BLaER1 (cell line): Measurements from ENCODE around the gene GRB10.
A peak's percentile ranks its signal among the peaks of the same experiment; 100 is the strongest.

Source experiments
- H3K27ac ChIP-seq: shearing (Covaris generic); formaldehyde crosslinking; 2 replicates; pipeline ENCODE4 v1.8.1; 2022
- H3K27me3 ChIP-seq: shearing (Covaris generic); formaldehyde crosslinking; 2 replicates; pipeline ENCODE4 v1.8.1; 2022
- H3K36me3 ChIP-seq: shearing (Covaris generic); formaldehyde crosslinking; 2 replicates; pipeline ENCODE4 v1.8.1; 2022
- H3K4me1 ChIP-seq: shearing (Covaris generic); formaldehyde crosslinking; 2 replicates; pipeline ENCODE4 v1.8.1; 2022
- H3K4me2 ChIP-seq: shearing (Covaris generic); formaldehyde crosslinking; 2 replicates; pipeline ENCODE4 v1.8.1; 2022
- H3K4me3 ChIP-seq: shearing (Covaris generic); formaldehyde crosslinking; 2 replicates; pipeline ENCODE4 v1.8.1; 2022
- H3K9ac ChIP-seq: shearing (Covaris generic); formaldehyde crosslinking; 2 replicates; pipeline ENCODE4 v1.8.1; 2022
- H3K9me3 ChIP-seq: shearing (Covaris generic); formaldehyde crosslinking; 2 replicates; pipeline ENCODE4 v1.8.1; 2022
- H4K20me1 ChIP-seq: shearing (Covaris generic); formaldehyde crosslinking; 2 replicates; pipeline ENCODE4 v1.8.1; 2022
- Cebpa-rat ChIP-seq: shearing (Covaris generic); IDR thresholded peaks from 2 replicates; pipeline ENCODE4 v1.8.1; 2022

Gene GRB10

DNA sequence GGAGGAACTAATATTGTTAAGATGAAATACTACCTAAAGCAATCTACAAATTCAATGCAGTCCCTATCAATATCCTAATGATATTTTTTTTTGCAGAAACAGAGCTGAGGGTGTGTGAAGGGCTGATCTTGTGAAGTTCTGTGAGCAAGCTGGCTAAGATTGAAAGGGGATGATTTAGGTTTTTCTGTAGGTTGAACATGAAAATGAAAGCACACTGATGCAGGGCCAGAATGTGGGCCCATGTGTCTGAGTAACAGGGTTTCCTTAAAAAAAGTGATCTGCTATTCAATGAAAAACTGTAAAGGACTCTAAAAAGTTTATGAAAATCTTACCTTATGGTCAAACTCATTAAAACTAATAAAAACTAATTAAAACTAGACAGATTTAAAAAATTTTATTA, 47.4 kb downstream of the GRB10 start:
- H3K4me3 ChIP-seq: no peak overlapping the region
- TF ChIP-seq Cebpa-rat: no peak
- H3K9me3 ChIP-seq: peaks cover 28% of the 10 kb centered on the region
- H3K27ac ChIP-seq: no peak overlapping the region
- H3K36me3 ChIP-seq: peaks cover 29% of the 10 kb centered on the region
- H3K4me1 ChIP-seq: peaks cover 74% of the 10 kb centered on the region
- H4K20me1 ChIP-seq: peaks cover 40% of the 10 kb centered on the region; the same call in 1 of the 2 replicates
- peak overlapping the region; percentile 38 for H3K4me2 ChIP-seq
- H3K27me3 ChIP-seq: no peaks in the 10 kb centered on the region
- H3K9ac ChIP-seq: no peak overlapping the region

DNA sequence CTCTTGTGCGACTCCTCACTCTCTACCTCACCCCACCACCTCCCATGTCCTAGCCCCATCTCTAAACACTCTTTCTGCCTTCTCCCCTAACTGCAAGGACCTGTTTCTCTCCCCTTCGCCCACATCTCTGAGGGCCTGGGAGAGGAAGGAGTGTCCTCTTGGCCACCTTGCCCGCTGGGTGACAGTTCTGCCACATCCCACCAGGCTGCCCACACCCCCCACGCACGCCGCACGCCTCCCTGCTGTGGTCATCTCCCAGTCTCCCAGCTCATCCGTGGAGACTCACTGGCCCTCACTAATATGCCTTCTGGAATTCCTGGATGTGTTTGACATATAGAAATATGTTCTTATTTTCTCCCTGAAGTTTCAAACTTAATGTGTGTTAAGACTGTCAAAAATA, 48.5 kb downstream of the GRB10 start:
- H3K4me1 ChIP-seq: peaks cover 74% of the 10 kb centered on the region
- no peak overlapping the region for H3K4me3 ChIP-seq
- peak overlapping the region; percentile 38; the same call in 1 of the 2 replicates for H3K27ac ChIP-seq
- peaks cover 28% of the 10 kb centered on the region for H3K9me3 ChIP-seq
- H4K20me1 ChIP-seq: peaks cover 45% of the 10 kb centered on the region; the same call in 1 of the 2 replicates
- peaks cover 29% of the 10 kb centered on the region for H3K36me3 ChIP-seq
- H3K4me2 ChIP-seq: peak overlapping the region; percentile 22
- H3K27me3 ChIP-seq: no peaks in the 10 kb centered on the region
- H3K9ac ChIP-seq: no peak overlapping the region
- no peak for TF ChIP-seq Cebpa-rat

DNA sequence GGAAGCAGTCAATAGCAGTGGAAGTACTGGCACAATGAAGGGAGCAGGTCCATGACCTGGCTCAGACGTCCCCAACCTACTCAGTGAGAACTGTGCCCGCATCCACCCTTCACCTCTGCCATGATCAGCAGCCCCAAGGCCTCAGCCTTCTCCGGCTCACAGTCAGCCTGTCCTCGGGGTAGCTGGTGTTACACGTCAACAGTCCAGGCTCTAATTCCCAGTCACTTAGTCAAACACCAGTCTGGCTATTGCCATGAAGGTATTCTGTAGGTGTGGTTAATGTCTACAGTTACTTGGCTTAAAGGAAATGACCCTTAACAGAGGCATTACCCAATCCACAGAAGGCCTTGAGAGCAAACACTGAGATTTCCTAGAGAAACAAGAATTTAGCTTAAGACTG, 49.1 kb downstream of the GRB10 start:
- H3K27me3 ChIP-seq: no peaks in the 10 kb centered on the region
- H3K27ac ChIP-seq: peak overlapping the region; percentile 33; the same call in 1 of the 2 replicates
- TF ChIP-seq Cebpa-rat: no peak
- H3K4me3 ChIP-seq: no peak overlapping the region
- H3K4me1 ChIP-seq: peaks cover 78% of the 10 kb centered on the region
- peaks cover 47% of the 10 kb centered on the region; the same call in 1 of the 2 replicates for H4K20me1 ChIP-seq
- peaks cover 28% of the 10 kb centered on the region for H3K9me3 ChIP-seq
- H3K9ac ChIP-seq: no peak overlapping the region
- peak overlapping the region; percentile 22; the same call in 1 of the 2 replicates for H3K4me2 ChIP-seq
- peaks cover 34% of the 10 kb centered on the region for H3K36me3 ChIP-seq

- no peak overlapping the region for H3K4me3 ChIP-seq
- H3K4me1 ChIP-seq: peaks cover 81% of the 10 kb centered on the region
- H3K9me3 ChIP-seq: peaks cover 13% of the 10 kb centered on the region
- H3K9ac ChIP-seq: 0 out of 2 replicates have a peak overlapping the region, but pooled peaks have one; percentile 17
- peaks cover 47% of the 10 kb centered on the region; the same call in 1 of the 2 replicates for H4K20me1 ChIP-seq
- H3K27ac ChIP-seq: 0 out of 2 replicates have a peak overlapping the region, but pooled peaks have one; percentile 7
- peak overlapping the region; percentile 73; the same call in 1 of the 2 replicates for H3K4me2 ChIP-seq
- H3K27me3 ChIP-seq: no peaks in the 10 kb centered on the region
- no peak for TF ChIP-seq Cebpa-rat
- H3K36me3 ChIP-seq: peaks cover 25% of the 10 kb centered on the region
Observed at GRCh38 chr7:50731703-50732582, 50.8 kb downstream of the GRB10 start.

- peaks cover 47% of the 10 kb centered on the region; the same call in 1 of the 2 replicates for H4K20me1 ChIP-seq
- H3K27ac ChIP-seq: peak overlapping the region; percentile 7; the same call in 1 of the 2 replicates
- peaks cover under 1% of the 10 kb centered on the region; the same call in 1 of the 2 replicates for H3K9me3 ChIP-seq
- no peak overlapping the region for H3K4me3 ChIP-seq
- H3K4me1 ChIP-seq: peaks cover 79% of the 10 kb centered on the region
- peaks cover 33% of the 10 kb centered on the region for H3K36me3 ChIP-seq
- H3K9ac ChIP-seq: peak overlapping the region; percentile 17; the same call in 1 of the 2 replicates
- no peaks in the 10 kb centered on the region for H3K27me3 ChIP-seq
- H3K4me2 ChIP-seq: peak overlapping the region; percentile 73
- TF ChIP-seq Cebpa-rat: no peak
Observed at GRCh38 chr7:50730446-50731400, 52.0 kb downstream of the GRB10 start.

GRCh38 chr7:50729962-50730361, 52.7 kb downstream of the GRB10 start:
- H3K4me1 ChIP-seq: peaks cover 79% of the 10 kb centered on the region
- TF ChIP-seq Cebpa-rat: no peak
- 0 out of 2 replicates have a peak overlapping the region, but pooled peaks have one; percentile 7 for H3K27ac ChIP-seq
- H3K4me3 ChIP-seq: no peak overlapping the region
- peak overlapping the region; percentile 73 for H3K4me2 ChIP-seq
- H3K9me3 ChIP-seq: no peaks in the 10 kb centered on the region
- no peak overlapping the region for H3K9ac ChIP-seq
- no peaks in the 10 kb centered on the region for H3K27me3 ChIP-seq
- H4K20me1 ChIP-seq: peaks cover 47% of the 10 kb centered on the region; the same call in 1 of the 2 replicates
- H3K36me3 ChIP-seq: peaks cover 33% of the 10 kb centered on the region

- Histone ChIP-seq H3K4me2 (no peak overlapping the region), H3K4me3 (no peak overlapping the region), H3K9me3 (no peaks in the 10 kb centered on the region), H3K36me3 (peaks cover 30% of the 10 kb centered on the region), H3K9ac (no peak overlapping the region), H3K4me1 (peaks cover 79% of the 10 kb centered on the region), H3K27me3 (no peaks in the 10 kb centered on the region), H4K20me1 (peaks cover 41% of the 10 kb centered on the region; the same call in 1 of the 2 replicates), H3K27ac (no peak overlapping the region)
- no peak for TF ChIP-seq Cebpa-rat
Observed at GRCh38 chr7:50728184-50728583, 54.5 kb downstream of the GRB10 start.

DNA sequence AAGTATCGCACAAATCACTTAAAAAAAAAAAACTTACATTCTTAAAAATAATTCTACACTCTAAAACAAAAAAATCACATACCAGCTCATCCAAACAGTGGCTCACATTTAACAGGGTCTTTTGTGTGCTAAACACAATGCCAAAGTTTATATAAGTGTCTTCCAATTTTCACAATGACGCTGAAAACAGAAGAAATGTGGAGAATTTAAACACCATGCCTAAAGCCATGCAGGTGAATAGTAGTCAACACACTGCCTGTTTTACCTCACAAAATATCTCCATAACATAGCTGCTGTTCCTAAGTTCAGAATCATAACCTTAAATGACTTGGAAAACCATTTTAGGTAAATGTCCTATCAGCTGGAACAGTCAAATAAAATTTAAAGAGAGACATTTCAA, 55.0 kb downstream of the GRB10 start:
- Histone ChIP-seq H3K9me3 (no peaks in the 10 kb centered on the region), H3K4me1 (peaks cover 76% of the 10 kb centered on the region), H3K27ac (no peak overlapping the region), H4K20me1 (peaks cover 37% of the 10 kb centered on the region; the same call in 1 of the 2 replicates), H3K36me3 (peaks cover 31% of the 10 kb centered on the region), H3K4me2 (no peak overlapping the region), H3K4me3 (no peak overlapping the region), H3K9ac (no peak overlapping the region), H3K27me3 (no peaks in the 10 kb centered on the region)
- no peak for TF ChIP-seq Cebpa-rat

DNA sequence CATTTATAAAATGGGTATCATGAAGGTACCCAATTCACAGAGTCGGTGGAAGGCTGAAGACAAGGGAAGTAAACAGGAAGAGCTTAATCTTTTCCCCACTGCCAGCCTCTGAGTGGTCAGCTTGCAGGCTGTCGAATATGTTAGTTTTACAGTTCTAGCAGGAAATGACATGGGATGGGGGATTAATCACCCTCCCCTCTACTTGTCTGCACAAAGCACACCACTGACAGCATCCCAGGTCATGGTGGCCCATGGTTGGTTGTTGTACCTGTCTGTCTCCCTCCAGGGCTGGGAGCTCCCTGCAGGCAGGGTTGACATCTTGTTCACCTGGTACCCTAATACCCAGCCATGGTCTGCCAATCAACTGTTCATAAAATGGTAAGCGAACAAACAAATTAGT, 55.6 kb downstream of the GRB10 start:
- H3K4me2 ChIP-seq: no peak overlapping the region
- H3K9ac ChIP-seq: no peak overlapping the region
- H3K9me3 ChIP-seq: no peaks in the 10 kb centered on the region
- H3K4me1 ChIP-seq: peaks cover 71% of the 10 kb centered on the region
- H3K27ac ChIP-seq: no peak overlapping the region
- no peak overlapping the region for H3K4me3 ChIP-seq
- peaks cover 30% of the 10 kb centered on the region; the same call in 1 of the 2 replicates for H4K20me1 ChIP-seq
- TF ChIP-seq Cebpa-rat: no peak
- H3K27me3 ChIP-seq: no peaks in the 10 kb centered on the region
- peaks cover 31% of the 10 kb centered on the region for H3K36me3 ChIP-seq
